Mesodermal cell (in vitro differentiated cells): Measurements from ENCODE around the gene HMCN2.

Source experiments
- H3K27ac ChIP-seq: 2 replicates; pipeline ENCODE4 v1.7.0; 2013; ENCODE audit warnings: mild to moderate bottlenecking, low read depth, low read length, moderate library complexity; ENCODE audit not compliant: severe bottlenecking
- H3K36me3 ChIP-seq: 2 replicates; pipeline ENCODE4 v1.7.1; 2013; ENCODE audit warnings: mild to moderate bottlenecking, low read length, moderate library complexity; ENCODE audit not compliant: control insufficient read depth, insufficient read depth
- H3K4me1 ChIP-seq: one replicate; pipeline ENCODE4 v1.7.1; 2013; ENCODE audit warnings: mild to moderate bottlenecking, low read length; ENCODE audit not compliant: insufficient read depth, control insufficient read depth, poor library complexity, severe bottlenecking
- H3K4me3 ChIP-seq: 2 replicates; pipeline ENCODE4 v1.7.0; 2013; ENCODE audit warnings: low read length, control low read depth, mild to moderate bottlenecking; ENCODE audit not compliant: insufficient read depth, poor library complexity, severe bottlenecking; ENCODE audit errors: extremely low read depth
- H3K9me3 ChIP-seq: 2 replicates; pipeline ENCODE4 v1.7.1; 2013; ENCODE audit warnings: mild to moderate bottlenecking, low read length, moderate library complexity; ENCODE audit not compliant: control insufficient read depth
- WGBS, 2 experiments: methylation state at CpG; one replicate each; pipeline ENCODE4 v1.1.5; 2013; ENCODE audit warnings: missing lambda C conversion rate in 2 of 2; ENCODE audit not compliant: insufficient coverage in 2 of 2; 5-methylcytosine and 5-hydroxymethylcytosine counted together

HMCN2 gene

DNA sequence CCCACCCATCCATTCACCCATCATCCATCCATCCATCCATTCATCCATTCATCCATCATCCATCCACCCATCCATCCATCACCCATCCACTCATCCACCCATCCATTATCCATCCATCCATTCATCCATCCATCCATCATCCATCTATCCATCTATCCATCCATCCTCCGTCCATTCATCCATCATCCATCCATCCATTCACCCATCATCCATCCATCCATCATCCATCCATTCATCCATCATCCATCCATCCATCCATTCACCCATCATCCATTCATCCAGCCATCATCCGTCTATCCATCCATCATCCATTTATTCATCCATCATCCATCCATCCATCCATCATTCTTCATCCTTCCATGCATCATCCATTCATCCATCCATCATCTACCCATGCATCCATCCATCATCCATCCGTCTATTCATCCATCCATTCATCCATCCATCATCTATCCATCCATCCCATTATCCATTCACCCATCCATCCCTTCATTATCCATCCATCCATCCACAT, 189.3 kb downstream of the HMCN2 start:
- Histone ChIP-seq H3K36me3 (no peaks in the 10 kb centered on the region), H3K4me3 (no peak overlapping the region), H3K9me3 (no peaks in the 10 kb centered on the region), H3K4me1 (peaks cover 9% of the 10 kb centered on the region), H3K27ac (no peak overlapping the region)
- 60 to 66% methylated on average over 3 of the region's 3 CpGs for WGBS, 2 experiments

DNA sequence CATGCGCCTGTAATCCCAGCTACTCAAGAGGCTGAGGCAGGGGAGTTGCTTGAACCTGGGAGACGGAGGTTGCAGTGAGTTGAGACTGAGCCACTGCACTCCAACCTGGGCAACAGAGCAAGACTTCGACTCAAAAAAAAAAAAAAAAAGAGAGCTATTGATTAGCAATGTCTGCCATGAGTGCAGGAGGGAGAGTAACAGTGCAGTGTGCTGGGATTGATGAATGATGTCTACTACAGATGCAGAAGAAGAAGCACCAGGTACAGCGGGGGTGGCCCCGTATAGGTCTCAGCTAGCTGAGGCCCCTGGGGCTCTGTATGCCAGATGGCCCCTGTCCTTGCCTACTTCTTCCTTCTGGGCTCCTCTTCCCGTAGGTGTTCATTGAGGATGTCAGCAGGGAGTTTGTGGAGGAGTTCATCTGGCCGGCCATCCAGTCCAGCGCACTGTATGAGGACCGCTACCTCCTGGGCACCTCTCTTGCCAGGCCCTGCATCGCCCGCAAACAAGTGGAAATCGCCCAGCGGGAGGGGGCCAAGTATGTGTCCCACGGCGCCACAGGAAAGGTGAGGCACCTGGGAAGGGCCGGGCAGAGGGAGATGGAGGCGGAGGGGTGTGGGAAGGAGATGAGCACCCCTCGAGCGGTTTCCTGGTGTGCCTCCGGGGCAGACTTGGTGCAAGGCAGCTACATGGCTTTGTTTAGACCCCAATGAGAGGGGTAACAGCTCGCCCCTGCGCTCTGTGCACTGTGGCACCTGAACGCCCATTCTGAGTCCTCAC, 192.7 kb downstream of the HMCN2 start:
- H3K36me3 ChIP-seq, result no peaks in the 10 kb centered on the region
- H3K4me1 ChIP-seq, result no peaks in the 10 kb centered on the region
- H3K4me3 ChIP-seq, result no peak overlapping the region
- H3K27ac ChIP-seq, result no peak overlapping the region
- no peaks in the 10 kb centered on the region for H3K9me3 ChIP-seq
- 92 to 94% methylated on average over 19 to 23 of the region's 23 CpGs for WGBS, 2 experiments

DNA sequence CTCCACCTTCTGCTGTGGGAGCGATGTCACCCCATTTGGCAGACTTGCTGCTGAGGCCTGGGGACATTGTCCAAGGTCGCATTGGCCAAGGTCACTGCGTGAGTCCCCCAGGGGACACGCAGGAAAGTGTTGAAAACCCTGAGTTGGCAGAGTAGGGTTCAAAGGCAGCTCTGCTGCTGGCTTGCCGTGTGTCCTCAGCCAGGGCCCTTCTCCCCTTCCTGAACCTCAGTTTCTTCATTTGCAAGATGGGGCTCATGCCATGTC, 193.2 kb downstream of the HMCN2 start:
- no peaks in the 10 kb centered on the region for H3K36me3 ChIP-seq
- H3K9me3 ChIP-seq, result no peaks in the 10 kb centered on the region
- H3K4me3 ChIP-seq, result no peak overlapping the region
- 86 to 96% methylated on average over 2 to 5 of the region's 5 CpGs for WGBS, 2 experiments
- no peaks in the 10 kb centered on the region for H3K4me1 ChIP-seq
- no peak overlapping the region for H3K27ac ChIP-seq

- no peaks in the 10 kb centered on the region for H3K4me1 ChIP-seq
- H3K9me3 ChIP-seq, result no peaks in the 10 kb centered on the region
- 92 to 93% methylated on average over 7 to 8 of the region's 8 CpGs for WGBS, 2 experiments
- H3K4me3 ChIP-seq, result no peak overlapping the region
- H3K27ac ChIP-seq, result no peak overlapping the region
- H3K36me3 ChIP-seq, result no peaks in the 10 kb centered on the region
Observed at GRCh38 chr9:130459151-130459550, 193.6 kb downstream of the HMCN2 start.

GRCh38 chr9:130459941-130460669, 194.5 kb downstream of the HMCN2 start:
- WGBS, 2 experiments, result 82 to 88% methylated on average over 7 to 11 of the region's 11 CpGs
- no peaks in the 10 kb centered on the region for H3K36me3 ChIP-seq
- no peaks in the 10 kb centered on the region for H3K9me3 ChIP-seq
- H3K4me3 ChIP-seq, result no peak overlapping the region
- H3K4me1 ChIP-seq, result no peaks in the 10 kb centered on the region
- no peak overlapping the region for H3K27ac ChIP-seq

- Histone ChIP-seq H3K36me3 (no peaks in the 10 kb centered on the region), H3K4me3 (no peak overlapping the region), H3K27ac (no peak overlapping the region), H3K9me3 (no peaks in the 10 kb centered on the region), H3K4me1 (no peaks in the 10 kb centered on the region)
- WGBS, 2 experiments, result 22 to 50% methylated on average over 11 to 18 of the region's 22 CpGs
Observed at GRCh38 chr9:130461218-130461630, 195.7 kb downstream of the HMCN2 start.

- 81 to 100% methylated on average over 3 of the region's 11 CpGs for WGBS, 2 experiments
- H3K27ac ChIP-seq, result no peak overlapping the region
- H3K4me1 ChIP-seq, result no peaks in the 10 kb centered on the region
- no peaks in the 10 kb centered on the region for H3K36me3 ChIP-seq
- H3K4me3 ChIP-seq, result no peak overlapping the region
- H3K9me3 ChIP-seq, result no peaks in the 10 kb centered on the region
Observed at GRCh38 chr9:130461731-130462130, 196.2 kb downstream of the HMCN2 start.

- Histone ChIP-seq H3K4me1 (no peaks in the 10 kb centered on the region), H3K36me3 (no peaks in the 10 kb centered on the region), H3K4me3 (no peak overlapping the region), H3K9me3 (no peaks in the 10 kb centered on the region), H3K27ac (no peak overlapping the region)
- WGBS, 2 experiments, result 88 to 95% methylated on average over 25 to 26 of the region's 27 CpGs
Observed at GRCh38 chr9:130462685-130463540, 197.4 kb downstream of the HMCN2 start.

DNA sequence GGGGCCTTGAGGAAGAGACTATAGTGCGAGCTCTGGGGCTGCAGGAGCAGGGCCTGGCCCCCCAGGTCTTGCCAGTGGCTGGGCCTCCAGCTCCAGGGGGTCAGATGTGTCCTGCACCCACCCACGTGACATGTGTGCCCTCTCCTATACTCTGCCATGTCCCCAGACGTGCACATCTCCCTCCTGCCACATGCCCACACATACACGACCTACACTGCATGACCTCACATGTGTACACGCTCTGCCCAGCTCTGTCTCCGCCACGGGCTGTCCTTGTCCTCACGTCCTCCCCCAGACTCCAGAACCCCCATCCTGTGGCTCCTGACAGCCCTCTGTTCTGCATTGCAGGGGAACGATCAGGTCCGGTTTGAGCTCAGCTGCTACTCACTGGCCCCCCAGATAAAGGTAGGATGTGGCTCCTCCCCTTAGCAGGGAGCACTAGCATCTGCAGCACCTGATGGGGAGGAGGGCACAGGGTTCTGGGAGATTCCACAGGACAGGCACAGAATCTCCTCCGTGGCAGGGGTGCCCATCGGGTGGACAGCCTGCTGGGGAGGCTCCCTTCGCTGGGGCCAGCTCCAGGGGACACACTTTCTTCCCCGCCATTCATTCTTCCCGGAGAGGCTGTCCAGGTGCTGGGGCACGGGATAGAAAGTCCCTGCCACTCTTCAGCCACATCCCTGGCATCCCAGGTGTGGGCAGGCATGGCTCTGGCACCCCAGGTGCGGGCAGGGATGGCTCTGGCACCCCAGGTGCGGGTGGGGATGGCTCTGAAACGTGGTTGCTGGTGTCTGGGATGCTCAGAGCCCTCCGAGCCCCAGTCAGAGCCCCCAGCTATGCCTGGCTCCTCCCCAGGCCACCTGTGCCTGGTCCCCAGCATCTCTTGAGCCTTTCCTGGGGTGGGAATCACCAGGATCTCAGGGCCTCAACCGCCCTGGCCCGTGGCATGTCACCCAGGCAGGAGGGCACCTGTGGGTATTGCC, 198.5 kb downstream of the HMCN2 start:
- Histone ChIP-seq H3K4me1 (no peaks in the 10 kb centered on the region), H3K9me3 (no peaks in the 10 kb centered on the region), H3K36me3 (no peaks in the 10 kb centered on the region), H3K4me3 (no peak overlapping the region), H3K27ac (no peak overlapping the region)
- 87 to 93% methylated on average over 17 to 19 of the region's 22 CpGs for WGBS, 2 experiments
